ENCODE results near the gene PPP2R5D. TPM values are rescaled to one million over a fixed set of nuclear protein-coding genes. Genes with fewer than 3 reads are reported as not detected.
"Not testable (repeated sequence)": the region's sequence is repeated elsewhere in the genome, so short reads cannot be mapped to it uniquely, and the experiment has no call there.

Gene PPP2R5D
- total RNA-seq, 4 donors from 2014 or later = 28.7 to 43.8 (median 36.4) TPM

DNA sequence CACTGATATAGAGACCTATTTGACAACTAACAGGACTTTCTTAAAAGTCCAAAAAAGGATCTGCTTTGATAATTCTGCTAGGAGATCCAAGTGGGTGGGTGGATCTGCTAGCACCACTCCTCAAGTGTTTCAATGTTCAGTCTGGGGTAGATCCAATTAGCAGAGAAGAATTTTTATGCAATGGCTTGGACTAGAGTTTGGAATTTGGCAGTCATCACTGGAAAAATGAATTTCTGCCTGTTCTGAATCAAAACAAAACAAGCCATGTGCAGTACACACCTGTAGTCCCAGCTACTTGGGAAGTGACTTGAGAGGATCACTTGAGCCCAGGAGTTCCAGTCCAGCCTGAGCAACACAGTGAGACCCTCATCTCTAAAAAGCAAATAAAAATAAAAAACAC is 36.4 kb upstream of the PPP2R5D start:
- Histone ChIP-seq H3K27me3 (no peaks in the 10 kb centered on the region), H3K36me3 (no peaks in the 10 kb centered on the region), H3K4me1 (peaks cover 0 to 4% of the 10 kb centered on the region in 2 donors), H3K27ac (no peak overlapping the region), H3K9me3 (no peaks in the 10 kb centered on the region), H3K4me3 (no peak overlapping the region)
- intact Hi-C loops (cut with DNase I; ENCODE audit: low total_unique reads) = no loop called here
- no peak for DNase-seq
- no peak for TF ChIP-seq POLR2A (IDR thresholded peaks at IDR 0.05)
- TF ChIP-seq, protein P1, sequence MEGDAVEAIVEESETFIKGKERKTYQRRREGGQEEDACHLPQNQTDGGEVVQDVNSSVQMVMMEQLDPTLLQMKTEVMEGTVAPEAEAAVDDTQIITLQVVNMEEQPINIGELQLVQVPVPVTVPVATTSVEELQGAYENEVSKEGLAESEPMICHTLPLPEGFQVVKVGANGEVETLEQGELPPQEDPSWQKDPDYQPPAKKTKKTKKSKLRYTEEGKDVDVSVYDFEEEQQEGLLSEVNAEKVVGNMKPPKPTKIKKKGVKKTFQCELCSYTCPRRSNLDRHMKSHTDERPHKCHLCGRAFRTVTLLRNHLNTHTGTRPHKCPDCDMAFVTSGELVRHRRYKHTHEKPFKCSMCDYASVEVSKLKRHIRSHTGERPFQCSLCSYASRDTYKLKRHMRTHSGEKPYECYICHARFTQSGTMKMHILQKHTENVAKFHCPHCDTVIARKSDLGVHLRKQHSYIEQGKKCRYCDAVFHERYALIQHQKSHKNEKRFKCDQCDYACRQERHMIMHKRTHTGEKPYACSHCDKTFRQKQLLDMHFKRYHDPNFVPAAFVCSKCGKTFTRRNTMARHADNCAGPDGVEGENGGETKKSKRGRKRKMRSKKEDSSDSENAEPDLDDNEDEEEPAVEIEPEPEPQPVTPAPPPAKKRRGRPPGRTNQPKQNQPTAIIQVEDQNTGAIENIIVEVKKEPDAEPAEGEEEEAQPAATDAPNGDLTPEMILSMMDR (IDR thresholded peaks at IDR 0.05) = no peak

DNA sequence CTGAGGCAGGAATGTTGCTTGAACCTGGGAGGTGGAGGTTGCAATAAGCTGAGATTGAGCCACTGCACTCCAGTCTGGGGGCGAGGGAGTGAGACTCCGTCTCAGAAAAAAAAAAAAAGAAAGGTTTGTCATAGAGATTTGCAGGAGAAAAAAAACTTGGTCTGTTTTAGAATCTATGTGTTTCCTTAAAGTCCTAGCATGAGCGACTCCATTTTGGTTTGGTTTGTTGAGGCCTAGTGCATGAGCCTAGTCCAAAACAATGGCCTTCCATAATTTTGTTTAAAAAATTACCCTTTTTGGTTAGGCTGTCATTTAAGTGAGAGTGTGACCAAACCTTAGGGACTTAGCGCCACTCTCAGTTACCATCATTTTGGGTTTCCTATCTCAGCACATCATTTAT is 32.0 kb upstream of the PPP2R5D start:
- H3K36me3 ChIP-seq = no peaks in the 10 kb centered on the region
- DNase-seq = no peak
- TF ChIP-seq POLR2A (IDR thresholded peaks at IDR 0.05) = no peak
- TF ChIP-seq, protein P1 (IDR thresholded peaks at IDR 0.05) = no peak
- H3K4me3 ChIP-seq = no peak overlapping the region
- H3K27me3 ChIP-seq = no peaks in the 10 kb centered on the region
- no peaks in the 10 kb centered on the region for H3K9me3 ChIP-seq
- intact Hi-C loops (cut with DNase I; ENCODE audit: low total_unique reads) = no loop called here
- H3K27ac ChIP-seq = no peak overlapping the region
- peaks cover 0 to 4% of the 10 kb centered on the region in 2 donors for H3K4me1 ChIP-seq

DNA sequence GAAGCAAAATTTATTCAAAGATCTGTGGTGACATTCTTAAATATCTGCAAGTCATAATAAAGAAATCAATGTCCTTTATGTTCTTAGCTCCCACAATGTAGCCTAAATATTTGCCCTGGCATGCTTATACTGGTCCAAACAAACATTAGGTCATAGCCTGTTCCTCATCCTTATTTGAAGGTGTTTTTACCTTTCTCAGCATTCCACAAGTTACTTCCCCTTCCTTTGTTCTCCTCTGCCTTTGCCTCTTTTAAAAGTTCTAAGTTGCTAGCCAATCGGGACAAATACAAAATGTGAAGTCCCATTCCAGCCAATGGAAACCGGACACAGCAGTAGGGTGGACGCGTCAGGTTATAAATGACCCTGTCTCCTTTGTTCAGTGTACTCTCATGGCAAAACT is 30.0 kb upstream of the PPP2R5D start:
- DNase-seq; H3K27ac ChIP-seq; H3K4me1 ChIP-seq; H3K36me3 ChIP-seq; H3K9me3 ChIP-seq; H3K4me3 ChIP-seq; intact Hi-C loops (cut with DNase I; ENCODE audit: low total_unique reads); H3K27me3 ChIP-seq: not testable (repeated sequence)

DNA sequence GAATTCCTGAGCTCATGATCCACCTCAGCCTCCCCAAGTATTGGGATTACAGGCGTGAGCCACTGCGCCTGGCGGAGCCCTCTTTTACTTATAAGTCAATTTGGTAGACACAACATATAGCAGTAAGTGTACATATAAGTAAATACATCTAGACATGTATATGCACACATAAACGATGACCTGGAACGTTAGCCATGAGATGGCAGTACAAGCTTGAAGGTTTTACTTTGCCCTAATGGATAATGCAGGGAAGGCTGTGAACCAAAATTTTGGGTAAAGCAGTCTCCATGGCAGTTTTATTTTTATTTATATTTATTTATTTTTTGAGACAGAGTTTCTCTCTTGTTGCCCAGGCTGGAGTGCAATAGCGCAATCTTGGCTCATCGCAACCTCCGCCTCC is 26.2 kb upstream of the PPP2R5D start:
- Histone ChIP-seq H3K4me1 (peaks cover 0 to 6% of the 10 kb centered on the region in 2 donors), H3K4me3 (no peak overlapping the region), H3K36me3 (no peaks in the 10 kb centered on the region), H3K9me3 (no peaks in the 10 kb centered on the region), H3K27ac (no peak overlapping the region), H3K27me3 (no peaks in the 10 kb centered on the region)
- DNase-seq = no peak
- TF ChIP-seq POLR2A (IDR thresholded peaks at IDR 0.05) = no peak
- TF ChIP-seq, protein P1 (IDR thresholded peaks at IDR 0.05) = no peak
- intact Hi-C loops (cut with DNase I; ENCODE audit: low total_unique reads) = no loop called here

DNA sequence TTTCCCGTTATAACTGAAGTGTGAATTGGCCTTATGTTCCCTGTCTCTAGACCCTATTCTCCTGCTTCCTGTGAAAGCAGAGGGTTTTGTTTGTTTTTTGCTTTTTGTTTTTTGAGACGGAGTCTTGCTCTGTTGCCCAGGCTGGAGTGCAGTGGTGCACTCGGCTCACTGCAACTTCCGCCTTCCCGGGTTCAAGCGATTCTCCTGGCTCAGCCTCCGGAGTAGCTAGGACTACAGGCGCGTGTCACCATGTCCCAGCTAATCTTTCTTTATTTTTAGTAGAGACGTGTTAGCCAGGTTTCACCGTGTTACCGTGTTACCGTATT is 24.5 kb upstream of the PPP2R5D start:
- TF ChIP-seq, protein P1 (IDR thresholded peaks at IDR 0.05) = no peak
- no peak for TF ChIP-seq POLR2A (IDR thresholded peaks at IDR 0.05)
- H3K36me3 ChIP-seq = no peaks in the 10 kb centered on the region
- H3K4me3 ChIP-seq = peak overlapping the region; percentile 41 to 47
- no peak overlapping the region for H3K27ac ChIP-seq
- intact Hi-C loops (cut with DNase I; ENCODE audit: low total_unique reads) = no loop called here
- peaks cover 0 to 6% of the 10 kb centered on the region in 2 donors for H3K4me1 ChIP-seq
- no peaks in the 10 kb centered on the region for H3K27me3 ChIP-seq
- no peaks in the 10 kb centered on the region for H3K9me3 ChIP-seq
- no peak for DNase-seq

Measured in uterus (tissue), 4 donors.